ENCODE data around the gene CACNA2D2. TPM values are rescaled to one million over a fixed set of nuclear protein-coding genes. Genes with fewer than 3 reads are reported as not detected.

Gene CACNA2D2
- total RNA-seq, 1 donor from 2014 or later: 0.40 TPM

GRCh38 chr3:50314816-50315215 is 188.6 kb downstream of the CACNA2D2 start:
- H3K9me3 Mint-ChIP-seq (ENCODE audit: low read depth): no peaks in the 10 kb centered on the region

GRCh38 chr3:50314342-50314741 is 189.1 kb downstream of the CACNA2D2 start:
- H3K4me3 Mint-ChIP-seq (ENCODE audit: unreplicated experiment): no peak overlapping the region
- no peak overlapping the region for H3K27ac Mint-ChIP-seq (ENCODE audit: unreplicated experiment)
- peaks cover 8% of the 10 kb centered on the region for H3K36me3 Mint-ChIP-seq (ENCODE audit: low read depth)
- no peaks in the 10 kb centered on the region for H3K9me3 Mint-ChIP-seq (ENCODE audit: low read depth)
- H3K4me1 Mint-ChIP-seq (ENCODE audit: low read depth): peaks cover 24% of the 10 kb centered on the region
- no peak for TF ChIP-seq CTCF (IDR thresholded peaks at IDR 0.05)
- H3K27me3 Mint-ChIP-seq (ENCODE audit: low read depth): no peaks in the 10 kb centered on the region
- DNase-seq (ENCODE audit: low spot score): no peak

More at GRCh38 chr3:50314816-50315215, 188.6 kb downstream of the CACNA2D2 start:
- TF ChIP-seq CTCF (IDR thresholded peaks at IDR 0.05): no peak
- Mint-ChIP-seq H3K27me3 (ENCODE audit: low read depth) (no peaks in the 10 kb centered on the region), H3K27ac (ENCODE audit: unreplicated experiment) (no peak overlapping the region), H3K4me1 (ENCODE audit: low read depth) (peaks cover 29% of the 10 kb centered on the region), H3K4me3 (ENCODE audit: unreplicated experiment) (no peak overlapping the region), H3K36me3 (ENCODE audit: low read depth) (peaks cover 8% of the 10 kb centered on the region)
- DNase-seq (ENCODE audit: low spot score): no peak

Other genes with a start within 250 kb of the CACNA2D2 start
- gene SEMA3B, start 234.5 kb downstream of the CACNA2D2 start, total RNA-seq: 9.6 to 16.4 TPM (median 14.9 TPM) in 3 replicates
- gene LSMEM2, start 224.5 kb downstream of the CACNA2D2 start, total RNA-seq: not detected in 3 replicates
- gene IFRD2, start 211.2 kb downstream of the CACNA2D2 start, total RNA-seq: 38.9 to 54.4 TPM (median 44.0 TPM) in 3 replicates
- 5.3 to 6.9 TPM (median 5.4 TPM) in 3 replicates for gene HYAL3, start 204.2 kb downstream of the CACNA2D2 start, total RNA-seq
- 10.9 to 16.0 TPM (median 12.9 TPM) in 3 replicates for gene NAA80, start 204.2 kb downstream of the CACNA2D2 start, total RNA-seq
- 0.22 to 0.65 TPM (median 0.26 TPM) in 3 replicates for gene HYAL1, start 200.1 kb downstream of the CACNA2D2 start, total RNA-seq
- 31.3 to 37.0 TPM (median 36.8 TPM) in 3 replicates for gene HYAL2, start 180.9 kb downstream of the CACNA2D2 start, total RNA-seq
- gene TUSC2, start 175.4 kb downstream of the CACNA2D2 start, total RNA-seq: 15.3 to 18.6 TPM (median 17.0 TPM) in 3 replicates
- 17.3 to 22.4 TPM (median 21.8 TPM) in 3 replicates for gene RASSF1, start 162.8 kb downstream of the CACNA2D2 start, total RNA-seq
- gene ZMYND10, start 157.9 kb downstream of the CACNA2D2 start, total RNA-seq: 0.41 to 2.0 TPM (median 1.1 TPM) in 3 replicates
- 19.8 to 26.9 TPM (median 21.7 TPM) in 3 replicates for gene NPRL2, start 152.9 kb downstream of the CACNA2D2 start, total RNA-seq
- 18.2 to 29.4 TPM (median 19.5 TPM) in 3 replicates for gene CYB561D2, start 152.8 kb downstream of the CACNA2D2 start, total RNA-seq
- gene TMEM115, start 144.1 kb downstream of the CACNA2D2 start, total RNA-seq: 45.8 to 51.8 TPM (median 50.4 TPM) in 3 replicates
- 3.2 to 5.8 TPM (median 4.4 TPM) in 3 replicates for gene C3orf18, start 64.1 kb upstream of the CACNA2D2 start, total RNA-seq
- 15.1 to 20.1 TPM (median 15.2 TPM) in 3 replicates for gene HEMK1, start 65.9 kb upstream of the CACNA2D2 start, total RNA-seq
- 0.85 to 1.8 TPM (median 1.8 TPM) in 3 replicates for gene CISH, start 108.1 kb upstream of the CACNA2D2 start, total RNA-seq
- gene MAPKAPK3, start 113.5 kb upstream of the CACNA2D2 start, total RNA-seq: 13.6 to 21.2 TPM (median 20.9 TPM) in 3 replicates
- 0.15 to 0.25 TPM (median 0.17 TPM) in 3 replicates for gene DOCK3, start 171.3 kb upstream of the CACNA2D2 start, total RNA-seq

All from chondrocyte (in vitro differentiated cells).